ENCODE measurements around the gene PARVB. TPM values are rescaled to one million over a fixed set of nuclear protein-coding genes. Genes with fewer than 3 reads are reported as not detected.

The PARVB gene
- polyA plus RNA-seq, 4 donors = 0.45 to 16.5 (median 7.5) TPM

DNA sequence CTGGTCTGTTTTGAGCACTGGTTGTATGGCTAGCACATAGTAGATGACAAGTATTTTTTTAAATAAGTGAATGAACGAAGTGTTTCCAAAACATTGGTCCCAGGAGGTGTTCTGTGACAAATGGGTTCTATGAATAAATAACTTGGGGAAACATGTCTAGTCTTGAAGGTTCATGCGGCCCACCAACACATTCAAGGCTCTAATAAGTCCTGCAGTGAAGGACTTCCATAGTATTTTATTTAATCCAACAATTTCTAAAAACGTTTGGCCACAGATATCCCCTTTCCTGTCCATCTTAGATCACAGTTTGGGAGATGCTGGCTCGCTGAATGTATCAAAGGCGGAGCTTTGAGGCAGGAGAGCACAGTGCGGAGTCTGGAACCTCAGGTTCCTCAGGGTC, 179.1 kb downstream of the PARVB start:
- no peak for DNase-seq
- H3K4me3 ChIP-seq (ENCODE audit: low read depth in 1 of 3, low read length in 3 of 3) = no peak overlapping the region
- H3K27me3 ChIP-seq (ENCODE audit: control insufficient read depth in 3 of 3, insufficient read depth in 3 of 3, low read length in 3 of 3) = no peaks in the 10 kb centered on the region
- H3K36me3 ChIP-seq (ENCODE audit: control insufficient read depth in 3 of 3, insufficient read depth in 2 of 3, low read depth in 1 of 3, low read length in 3 of 3) = no peaks in the 10 kb centered on the region
- H3K9me3 ChIP-seq (ENCODE audit: control insufficient read depth in 2 of 2, insufficient read depth in 1 of 2, low read depth in 1 of 2, low read length in 1 of 2) = no peaks in the 10 kb centered on the region
- H3K27ac ChIP-seq (ENCODE audit: low read depth in 1 of 3, low read length in 2 of 3) = no peak overlapping the region
- no peak for FAIRE-seq
- no peaks in the 10 kb centered on the region for H3K4me1 ChIP-seq (ENCODE audit: control insufficient read depth in 3 of 3, insufficient read depth in 2 of 3, low read depth in 1 of 3, low read length in 2 of 3)
- 53 to 76% (median 55%) methylated on average over 6 of the region's 6 CpGs for WGBS, 3 donors

DNA sequence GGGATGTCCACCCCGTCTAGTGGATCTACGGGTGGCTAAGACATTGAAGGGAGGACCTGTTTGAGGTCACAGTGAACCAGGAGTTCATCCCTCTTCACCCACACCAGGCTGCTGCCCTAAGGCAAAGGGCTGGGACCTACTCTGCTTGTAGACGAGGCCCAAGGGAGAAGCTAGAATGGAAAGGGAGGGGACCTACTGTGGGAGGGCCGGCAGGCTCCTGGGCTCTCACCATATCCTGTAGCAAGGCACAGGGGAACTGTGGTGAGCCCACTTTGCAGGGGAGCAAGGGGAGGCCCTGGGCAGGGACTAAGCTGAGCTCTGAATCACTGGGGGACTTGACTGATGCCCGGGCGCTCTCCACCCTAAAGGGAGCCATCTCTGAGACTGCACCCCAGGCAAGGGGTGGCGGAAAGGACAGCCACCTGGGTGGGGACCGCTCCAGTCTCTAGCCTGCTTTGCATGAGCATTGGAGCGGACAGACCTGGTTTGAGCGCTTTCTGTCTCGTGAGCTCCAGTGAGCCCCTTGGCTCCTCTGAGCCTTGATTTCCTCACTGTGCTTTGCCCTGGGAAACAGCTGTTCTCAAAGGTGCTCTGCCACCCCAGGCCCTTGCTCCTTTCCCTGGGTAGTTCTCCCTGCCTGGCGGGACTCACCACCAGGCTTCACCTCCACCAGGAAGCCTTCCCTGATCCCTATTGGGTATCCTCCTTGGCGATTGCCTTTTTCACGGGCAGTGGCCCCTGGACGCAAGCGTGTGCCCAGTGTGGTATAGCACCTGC, 180.8 kb downstream of the PARVB start:
- no peaks in the 10 kb centered on the region for H3K4me1 ChIP-seq (ENCODE audit: control insufficient read depth in 3 of 3, insufficient read depth in 2 of 3, low read depth in 1 of 3, low read length in 2 of 3)
- FAIRE-seq = no peak
- H3K9me3 ChIP-seq (ENCODE audit: control insufficient read depth in 2 of 2, insufficient read depth in 1 of 2, low read depth in 1 of 2, low read length in 1 of 2) = no peaks in the 10 kb centered on the region
- no peaks in the 10 kb centered on the region for H3K36me3 ChIP-seq (ENCODE audit: control insufficient read depth in 3 of 3, insufficient read depth in 2 of 3, low read depth in 1 of 3, low read length in 3 of 3)
- no peak overlapping the region for H3K4me3 ChIP-seq (ENCODE audit: low read depth in 1 of 3, low read length in 3 of 3)
- no peaks in the 10 kb centered on the region for H3K27me3 ChIP-seq (ENCODE audit: control insufficient read depth in 3 of 3, insufficient read depth in 3 of 3, low read length in 3 of 3)
- no peak for DNase-seq
- 81 to 87% (median 83%) methylated on average over 16 of the region's 16 CpGs for WGBS, 3 donors
- no peak overlapping the region for H3K27ac ChIP-seq (ENCODE audit: low read depth in 1 of 3, low read length in 2 of 3)

DNA sequence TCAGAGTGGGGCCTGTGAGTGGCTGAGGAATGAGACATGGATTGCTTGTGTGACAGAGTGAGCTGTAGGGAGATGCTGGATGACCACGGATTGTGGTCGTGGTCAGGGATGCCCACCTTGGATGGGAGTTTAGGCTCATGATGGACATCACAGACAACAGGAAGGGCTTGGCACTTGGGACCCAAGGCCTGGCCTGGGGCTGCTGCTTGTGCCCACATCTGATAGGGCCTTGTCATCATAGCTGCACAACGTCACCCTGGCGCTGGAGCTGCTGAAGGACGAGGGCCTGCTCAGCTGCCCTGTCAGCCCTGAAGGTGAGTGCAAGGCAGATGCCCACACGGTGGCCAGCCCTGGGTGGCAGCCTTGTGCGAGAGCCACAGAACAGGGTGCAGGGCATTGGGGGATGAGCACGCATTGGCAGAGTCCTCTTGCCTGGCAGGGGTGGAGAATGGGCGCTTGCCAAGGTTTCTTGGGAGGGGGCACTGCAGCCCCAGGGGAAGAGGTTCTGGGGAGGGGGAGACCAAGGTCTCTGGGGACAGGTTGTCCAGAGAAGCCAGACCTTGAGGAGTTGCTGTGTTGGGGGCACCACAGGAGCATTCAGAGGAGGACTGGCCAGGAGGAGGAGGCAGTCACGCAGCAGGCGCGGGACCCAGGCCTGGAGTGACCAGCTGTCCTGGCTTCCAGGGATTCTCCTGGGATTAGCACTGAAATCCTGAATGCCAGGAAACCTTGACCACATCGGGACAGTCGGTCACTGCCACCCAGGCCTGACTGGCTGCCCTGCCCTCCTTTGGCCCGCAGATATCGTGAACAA, 181.6 kb downstream of the PARVB start:
- DNase-seq = no peak
- Histone ChIP-seq H3K9me3 (ENCODE audit: control insufficient read depth in 2 of 2, insufficient read depth in 1 of 2, low read depth in 1 of 2, low read length in 1 of 2) (no peaks in the 10 kb centered on the region), H3K4me1 (ENCODE audit: control insufficient read depth in 3 of 3, insufficient read depth in 2 of 3, low read depth in 1 of 3, low read length in 2 of 3) (no peaks in the 10 kb centered on the region), H3K36me3 (ENCODE audit: control insufficient read depth in 3 of 3, insufficient read depth in 2 of 3, low read depth in 1 of 3, low read length in 3 of 3) (no peaks in the 10 kb centered on the region), H3K4me3 (ENCODE audit: low read depth in 1 of 3, low read length in 3 of 3) (no peak overlapping the region), H3K27me3 (ENCODE audit: control insufficient read depth in 3 of 3, insufficient read depth in 3 of 3, low read length in 3 of 3) (no peaks in the 10 kb centered on the region), H3K27ac (ENCODE audit: low read depth in 1 of 3, low read length in 2 of 3) (no peak overlapping the region)
- WGBS, 3 donors = 85 to 92% (median 87%) methylated on average over 13 to 16 of the region's 16 CpGs
- FAIRE-seq = no peak

DNA sequence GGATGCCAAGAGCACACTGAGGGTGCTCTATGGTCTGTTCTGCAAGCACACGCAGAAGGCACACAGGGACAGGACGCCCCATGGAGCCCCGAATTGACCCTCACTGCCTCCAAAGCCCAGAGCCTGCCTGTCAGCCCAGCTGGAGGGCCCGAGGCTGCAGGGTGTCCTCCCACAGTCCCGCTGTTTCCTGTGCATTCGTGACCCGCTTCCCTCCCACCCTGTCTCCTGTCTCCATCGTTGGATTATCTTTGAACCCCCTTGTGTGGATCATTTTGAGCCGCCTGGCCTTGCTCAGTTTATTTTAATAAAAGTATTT, 182.2 kb downstream of the PARVB start:
- WGBS, 3 donors = 84 to 88% (median 86%) methylated on average over 9 of the region's 9 CpGs
- Histone ChIP-seq H3K36me3 (ENCODE audit: control insufficient read depth in 3 of 3, insufficient read depth in 2 of 3, low read depth in 1 of 3, low read length in 3 of 3) (no peaks in the 10 kb centered on the region), H3K27ac (ENCODE audit: low read depth in 1 of 3, low read length in 2 of 3) (no peak overlapping the region), H3K27me3 (ENCODE audit: control insufficient read depth in 3 of 3, insufficient read depth in 3 of 3, low read length in 3 of 3) (no peaks in the 10 kb centered on the region), H3K9me3 (ENCODE audit: control insufficient read depth in 2 of 2, insufficient read depth in 1 of 2, low read depth in 1 of 2, low read length in 1 of 2) (no peaks in the 10 kb centered on the region), H3K4me3 (ENCODE audit: low read depth in 1 of 3, low read length in 3 of 3) (no peak overlapping the region), H3K4me1 (ENCODE audit: control insufficient read depth in 3 of 3, insufficient read depth in 2 of 3, low read depth in 1 of 3, low read length in 2 of 3) (no peaks in the 10 kb centered on the region)
- FAIRE-seq (no peak), DNase-seq (no peak)

DNA sequence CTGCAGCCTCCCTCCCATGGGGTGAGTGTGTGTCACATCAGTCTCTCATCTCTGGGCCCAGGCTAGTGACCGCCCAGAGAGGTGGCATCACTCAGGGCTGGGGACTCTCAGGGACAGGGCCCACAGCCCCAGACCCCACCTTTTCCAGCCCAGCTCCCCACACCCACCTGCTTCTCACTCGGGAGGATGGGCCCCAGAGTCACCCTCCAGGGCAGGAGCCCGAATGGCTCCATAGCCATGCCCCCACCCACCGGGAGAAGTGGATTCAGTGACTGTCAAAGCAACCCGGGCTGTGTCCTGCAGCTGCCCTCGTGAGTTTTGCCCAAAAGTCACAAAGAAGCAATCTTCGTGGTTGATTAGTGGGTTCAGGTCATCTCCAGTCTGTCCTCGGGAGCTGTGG, 182.6 kb downstream of the PARVB start:
- 73 to 85% (median 80%) methylated on average over 8 of the region's 8 CpGs for WGBS, 3 donors
- Histone ChIP-seq H3K4me3 (ENCODE audit: low read depth in 1 of 3, low read length in 3 of 3) (no peak overlapping the region), H3K9me3 (ENCODE audit: control insufficient read depth in 2 of 2, insufficient read depth in 1 of 2, low read depth in 1 of 2, low read length in 1 of 2) (no peaks in the 10 kb centered on the region), H3K27ac (ENCODE audit: low read depth in 1 of 3, low read length in 2 of 3) (no peak overlapping the region), H3K27me3 (ENCODE audit: control insufficient read depth in 3 of 3, insufficient read depth in 3 of 3, low read length in 3 of 3) (no peaks in the 10 kb centered on the region), H3K36me3 (ENCODE audit: control insufficient read depth in 3 of 3, insufficient read depth in 2 of 3, low read depth in 1 of 3, low read length in 3 of 3) (no peaks in the 10 kb centered on the region), H3K4me1 (ENCODE audit: control insufficient read depth in 3 of 3, insufficient read depth in 2 of 3, low read depth in 1 of 3, low read length in 2 of 3) (no peaks in the 10 kb centered on the region)
- DNase-seq = no peak
- no peak for FAIRE-seq

DNA sequence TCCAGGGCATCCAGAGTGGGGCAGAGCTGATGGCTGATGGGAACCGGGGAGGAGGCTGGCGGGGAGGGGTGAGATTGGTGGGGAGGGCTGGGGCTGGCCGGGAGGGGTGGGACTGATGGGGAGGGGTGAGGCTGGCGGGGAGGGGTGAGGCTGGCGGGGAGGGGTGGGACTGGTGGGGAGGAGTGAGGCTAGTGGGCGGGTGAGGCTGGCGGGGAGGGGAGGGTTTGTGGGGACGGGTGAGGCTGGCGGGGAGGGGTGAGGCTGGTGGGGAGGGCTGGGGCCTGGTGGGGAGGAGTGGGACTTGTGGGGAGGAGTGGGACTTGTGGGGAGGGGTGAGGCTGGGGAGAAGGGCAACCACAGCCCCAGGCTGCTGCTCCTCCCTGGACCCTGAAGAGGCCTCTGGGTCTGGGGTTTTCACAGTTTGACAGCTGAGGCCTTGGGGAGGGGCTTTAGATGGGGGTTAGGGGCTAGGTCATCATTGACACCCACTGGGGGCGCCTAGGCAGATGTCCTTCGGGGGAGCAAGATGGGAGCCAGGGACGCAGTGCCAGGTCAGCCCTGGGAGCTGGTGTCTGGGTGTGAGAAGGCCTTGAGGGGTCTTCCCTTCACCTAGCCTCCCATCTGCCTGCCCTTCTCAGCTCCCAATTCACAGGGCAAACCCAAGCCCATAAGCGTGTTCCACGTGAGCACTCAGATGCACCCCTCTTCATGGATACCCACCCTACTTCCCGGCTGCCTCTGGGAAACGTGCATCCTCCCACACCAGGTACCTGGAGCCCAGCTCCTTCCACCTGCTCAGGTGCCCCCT, 183.3 kb downstream of the PARVB start:
- no peaks in the 10 kb centered on the region for H3K36me3 ChIP-seq (ENCODE audit: control insufficient read depth in 3 of 3, insufficient read depth in 2 of 3, low read depth in 1 of 3, low read length in 3 of 3)
- FAIRE-seq (no peak), DNase-seq (no peak)
- no peak overlapping the region for H3K27ac ChIP-seq (ENCODE audit: low read depth in 1 of 3, low read length in 2 of 3)
- H3K4me3 ChIP-seq (ENCODE audit: low read depth in 1 of 3, low read length in 3 of 3) = no peak overlapping the region
- no peaks in the 10 kb centered on the region for H3K4me1 ChIP-seq (ENCODE audit: control insufficient read depth in 3 of 3, insufficient read depth in 2 of 3, low read depth in 1 of 3, low read length in 2 of 3)
- H3K27me3 ChIP-seq (ENCODE audit: control insufficient read depth in 3 of 3, insufficient read depth in 3 of 3, low read length in 3 of 3) = no peaks in the 10 kb centered on the region
- WGBS, 3 donors = 75 to 86% (median 79%) methylated on average over 15 to 16 of the region's 16 CpGs
- no peaks in the 10 kb centered on the region for H3K9me3 ChIP-seq (ENCODE audit: control insufficient read depth in 2 of 2, insufficient read depth in 1 of 2, low read depth in 1 of 2, low read length in 1 of 2)

DNA sequence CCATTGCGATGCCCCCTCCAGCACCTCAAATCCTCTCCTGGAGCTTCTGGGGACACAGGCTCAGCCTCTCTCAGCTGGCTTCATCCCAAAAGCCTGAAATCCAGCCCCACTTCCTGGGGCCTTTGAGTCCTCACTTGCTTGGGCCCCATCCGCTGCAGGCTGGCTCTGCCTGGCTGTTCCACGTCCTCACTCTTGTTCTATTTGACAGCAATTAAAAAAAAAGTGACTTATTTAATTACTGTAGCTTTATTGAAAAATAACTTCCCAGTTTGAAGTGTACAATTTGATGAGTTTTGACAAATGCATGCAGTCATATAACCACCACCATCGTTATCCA, 183.8 kb downstream of the PARVB start:
- no peaks in the 10 kb centered on the region for H3K9me3 ChIP-seq (ENCODE audit: control insufficient read depth in 2 of 2, insufficient read depth in 1 of 2, low read depth in 1 of 2, low read length in 1 of 2)
- H3K27ac ChIP-seq (ENCODE audit: low read depth in 1 of 3, low read length in 2 of 3) = no peak overlapping the region
- no peaks in the 10 kb centered on the region for H3K36me3 ChIP-seq (ENCODE audit: control insufficient read depth in 3 of 3, insufficient read depth in 2 of 3, low read depth in 1 of 3, low read length in 3 of 3)
- 72 to 83% (median 73%) methylated on average over 4 of the region's 4 CpGs for WGBS, 3 donors
- no peaks in the 10 kb centered on the region for H3K27me3 ChIP-seq (ENCODE audit: control insufficient read depth in 3 of 3, insufficient read depth in 3 of 3, low read length in 3 of 3)
- no peak for DNase-seq
- no peak overlapping the region for H3K4me3 ChIP-seq (ENCODE audit: low read depth in 1 of 3, low read length in 3 of 3)
- no peaks in the 10 kb centered on the region for H3K4me1 ChIP-seq (ENCODE audit: control insufficient read depth in 3 of 3, insufficient read depth in 2 of 3, low read depth in 1 of 3, low read length in 2 of 3)
- no peak for FAIRE-seq

DNA sequence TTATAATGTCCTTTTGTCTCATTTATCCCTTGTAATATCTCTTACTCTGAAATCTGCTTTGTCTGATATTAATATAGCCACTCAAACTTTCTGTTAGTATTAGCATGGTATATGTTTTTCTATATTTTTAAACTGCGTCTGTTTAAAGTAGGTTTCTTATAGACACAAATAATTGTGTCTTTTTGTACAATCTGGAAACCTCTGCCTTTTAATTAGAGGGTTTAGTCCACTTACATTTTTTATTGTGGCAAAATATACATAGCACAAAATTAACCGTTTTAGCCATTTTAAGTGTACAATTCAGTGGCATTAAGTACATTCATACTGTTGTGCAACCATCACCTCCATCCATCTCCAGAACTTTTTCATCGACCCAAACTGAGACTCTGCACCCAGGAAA, 185.2 kb downstream of the PARVB start:
- no peak overlapping the region for H3K27ac ChIP-seq (ENCODE audit: low read depth in 1 of 3, low read length in 2 of 3)

More for the DNA sequence above, 185.2 kb downstream of the PARVB start:
- H3K36me3 ChIP-seq (ENCODE audit: control insufficient read depth in 3 of 3, insufficient read depth in 2 of 3, low read depth in 1 of 3, low read length in 3 of 3) = no peaks in the 10 kb centered on the region
- no peaks in the 10 kb centered on the region for H3K4me1 ChIP-seq (ENCODE audit: control insufficient read depth in 3 of 3, insufficient read depth in 2 of 3, low read depth in 1 of 3, low read length in 2 of 3)
- no peak for FAIRE-seq
- H3K4me3 ChIP-seq (ENCODE audit: low read depth in 1 of 3, low read length in 3 of 3) = no peak overlapping the region
- no peaks in the 10 kb centered on the region for H3K9me3 ChIP-seq (ENCODE audit: control insufficient read depth in 2 of 2, insufficient read depth in 1 of 2, low read depth in 1 of 2, low read length in 1 of 2)
- 77 to 86% (median 78%) methylated on average over 3 of the region's 3 CpGs for WGBS, 3 donors
- H3K27me3 ChIP-seq (ENCODE audit: control insufficient read depth in 3 of 3, insufficient read depth in 3 of 3, low read length in 3 of 3) = no peaks in the 10 kb centered on the region
- DNase-seq = no peak
